NCI-H748 treated with DMSO at 0.1 percent for 48 hours (cell line): ENCODE measurements around the gene GPN1.
"Not testable (repeated sequence)": the region's sequence is repeated elsewhere in the genome, so short reads cannot be mapped to it uniquely, and the experiment has no call there.

ENCODE experiments used
- DNase-seq: peaks from one replicate; lab custom pipeline; 2025; lab: John Stamatoyannopoulos, UW

GPN1 gene

GRCh38 chr2:27628767-27629709, at the start of gene GPN1, which contains the start of gene CCDC121:
Gene GPN1, plus strand, starts transcription at chr2:27629050. Its CDS starts 9 bp downstream, at chr2:27629059.
Gene CCDC121, minus strand, starts transcription at chr2:27629012. Its CDS starts 1,213 bp downstream, at chr2:27627799.
- peak; percentile 86 for DNase-seq

DNA sequence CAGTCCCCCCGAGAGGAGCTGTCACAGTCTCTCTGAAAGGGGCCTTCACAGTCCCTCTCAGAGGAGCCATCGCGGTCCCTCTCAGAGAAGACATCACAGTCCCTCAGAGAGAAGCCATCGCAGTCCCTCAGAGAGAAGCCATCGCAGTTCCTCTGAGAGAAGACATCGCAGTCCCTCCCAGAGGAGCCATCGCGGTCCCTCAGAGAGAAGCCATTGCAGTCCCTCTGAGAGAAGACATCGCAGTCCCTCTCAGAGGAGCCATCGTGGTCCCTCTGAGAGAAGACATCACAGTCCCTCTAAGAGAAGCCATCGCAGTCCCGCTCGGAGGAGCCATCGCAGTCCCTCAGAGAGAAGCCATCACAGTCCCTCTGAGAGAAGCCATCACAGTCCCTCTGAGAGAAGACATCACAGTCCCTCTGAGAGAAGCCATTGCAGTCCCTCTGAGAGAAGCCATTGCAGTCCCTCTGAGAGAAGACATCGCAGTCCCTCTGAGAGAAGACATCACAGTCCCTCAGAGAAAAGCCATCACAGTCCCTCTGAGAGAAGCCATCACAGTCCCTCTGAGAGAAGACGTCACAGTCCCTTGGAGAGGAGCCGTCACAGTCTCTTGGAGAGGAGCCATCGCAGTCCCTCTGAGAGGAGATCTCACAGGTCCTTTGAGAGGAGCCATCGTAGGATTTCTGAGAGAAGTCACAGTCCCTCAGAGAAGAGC, 47.3 kb upstream of the GPN1 start:
- DNase-seq: no peak

DNA sequence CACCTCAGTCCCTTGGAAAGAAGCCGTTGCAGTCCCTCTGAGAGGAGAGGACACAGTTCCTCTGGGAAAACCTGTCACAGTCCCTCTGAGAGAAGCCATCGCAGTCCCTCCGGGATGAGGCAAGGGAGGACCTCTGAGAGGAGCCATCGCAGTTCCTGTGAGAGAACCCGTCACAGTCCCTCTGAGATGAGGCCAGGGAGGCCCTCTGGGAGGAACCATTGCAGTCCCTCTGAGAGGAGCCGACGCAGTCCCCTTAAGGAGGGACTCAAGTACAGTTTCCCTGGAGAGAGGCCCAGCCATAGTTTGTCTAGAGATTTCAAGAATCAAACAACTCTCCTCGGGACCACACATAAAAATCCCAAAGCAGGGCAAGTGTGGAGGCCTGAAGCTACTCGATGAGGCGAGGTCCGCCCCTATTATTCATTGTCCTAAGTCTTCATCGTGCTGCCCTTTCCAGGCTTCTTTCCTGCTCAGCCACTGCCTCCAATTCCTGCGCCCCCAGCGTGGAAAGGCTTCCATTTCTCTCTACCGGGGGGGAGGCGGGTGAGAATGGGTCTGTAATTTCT, 46.6 kb upstream of the GPN1 start:
- no peak for DNase-seq

- peak; percentile 93 for DNase-seq
Observed at GRCh38 chr2:27582695-27583389, 46.0 kb upstream of the GPN1 start, which contains the start of gene ZNF512. Gene ZNF512, plus strand, starts transcription at chr2:27583042. Its CDS starts 71 bp downstream, at chr2:27583113.

- DNase-seq: no peak
Observed at GRCh38 chr2:27583390-27583915, 45.4 kb upstream of the GPN1 start.

GRCh38 chr2:27584597-27584996, 44.3 kb upstream of the GPN1 start:
- no peak for DNase-seq

- DNase-seq: no peak
Observed at GRCh38 chr2:27587025-27587424, 41.8 kb upstream of the GPN1 start.

GRCh38 chr2:27588308-27588707, 40.5 kb upstream of the GPN1 start:
- DNase-seq: no peak

DNA sequence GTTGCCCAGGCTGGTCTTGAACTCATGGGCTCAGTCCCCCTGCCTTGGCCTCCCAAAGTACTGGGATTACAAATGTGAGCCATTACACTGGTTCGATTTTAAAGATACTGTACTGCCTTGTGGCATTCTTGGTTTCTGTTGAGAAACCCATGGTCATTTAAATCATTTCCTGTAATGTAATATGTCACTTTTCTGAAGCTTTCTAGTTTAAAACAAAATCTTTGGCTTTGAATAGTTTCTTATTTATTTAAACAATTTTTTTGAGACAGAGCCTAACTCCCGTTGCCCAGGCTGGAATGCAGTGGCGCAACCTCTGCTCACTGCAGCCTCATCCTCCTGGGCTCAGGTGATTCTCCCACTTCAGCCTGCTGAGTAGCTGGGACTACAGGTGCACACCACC, 37.1 kb upstream of the GPN1 start:
- no peak for DNase-seq

- no peak for DNase-seq
Observed at GRCh38 chr2:27593240-27593639, 35.6 kb upstream of the GPN1 start.

DNA sequence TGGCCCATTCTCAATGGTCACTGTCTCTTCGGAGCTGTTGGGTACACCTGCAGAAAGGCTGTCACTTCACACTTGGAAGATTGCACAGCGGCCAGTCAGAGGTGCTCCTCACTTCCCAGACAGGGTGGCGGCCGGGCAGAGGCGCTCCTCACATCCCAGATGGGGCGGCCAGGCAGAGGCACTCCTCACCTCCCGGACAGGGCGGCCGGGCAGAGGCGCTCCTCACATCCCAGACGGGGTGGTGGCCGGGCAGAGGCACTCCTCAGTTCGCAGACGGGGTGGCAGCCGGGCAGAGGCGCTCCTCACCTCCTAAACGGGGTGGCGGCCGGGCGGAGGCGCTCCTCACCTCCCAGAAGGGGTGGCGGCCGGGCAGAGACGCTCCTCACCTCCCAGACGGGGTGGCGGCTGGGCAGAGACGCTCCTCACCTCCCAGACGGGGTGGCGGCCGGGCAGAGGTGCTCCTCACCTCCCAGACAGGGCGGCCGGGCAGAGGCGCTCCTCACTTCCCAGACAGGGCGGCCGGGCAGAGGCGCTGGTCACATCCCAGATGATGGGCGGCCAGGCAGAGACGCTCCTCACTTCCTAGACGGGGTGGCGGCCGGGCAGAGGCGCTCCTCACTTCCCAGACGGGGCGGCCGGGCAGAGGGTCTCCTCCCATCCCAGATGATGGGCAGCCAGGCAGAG, 34.7 kb upstream of the GPN1 start:
- DNase-seq: not testable (repeated sequence)

DNA sequence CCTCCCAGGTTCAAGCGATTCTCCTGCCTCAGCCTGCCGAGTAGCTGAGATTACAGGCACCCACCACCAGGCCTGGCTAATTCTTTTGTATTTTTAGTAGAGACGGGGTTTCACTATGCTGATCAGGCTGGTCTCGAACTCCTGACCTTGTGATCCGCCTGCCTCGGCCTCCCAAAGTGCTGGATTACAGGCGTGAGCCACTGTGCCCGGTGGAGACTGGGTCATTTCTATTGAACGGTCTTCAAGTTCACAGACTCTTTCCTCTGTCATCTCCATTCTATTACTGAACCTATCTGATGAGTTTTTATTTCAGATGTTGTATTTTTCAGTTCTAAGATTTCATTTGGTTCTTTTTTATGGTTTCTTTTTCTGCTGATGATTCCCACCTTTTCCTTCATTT, 33.4 kb upstream of the GPN1 start:
- DNase-seq: not testable (repeated sequence)

DNA sequence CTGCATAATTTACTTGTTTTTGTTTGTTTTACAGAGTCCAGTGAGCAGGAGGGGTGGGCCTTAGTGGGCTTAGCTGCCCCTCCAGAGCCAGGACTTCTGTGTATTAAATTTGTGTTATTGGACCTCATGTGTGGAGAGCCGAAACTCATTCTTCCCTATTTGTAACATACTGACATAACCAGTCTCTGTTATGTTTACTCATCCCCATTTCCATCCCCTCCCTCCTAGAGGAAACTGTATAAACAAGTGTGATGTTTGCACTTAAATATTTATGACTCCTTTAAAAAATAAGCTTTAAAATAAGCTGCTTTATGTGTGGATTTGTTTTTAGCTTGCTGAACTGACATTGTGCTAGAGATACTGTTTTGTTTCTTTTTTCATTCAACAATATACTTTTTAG, 32.2 kb upstream of the GPN1 start:
- no peak for DNase-seq

GRCh38 chr2:27606611-27607010, 22.2 kb upstream of the GPN1 start:
- DNase-seq: no peak

GRCh38 chr2:27613985-27614384, 14.9 kb upstream of the GPN1 start:
- no peak for DNase-seq

- DNase-seq: no peak
Observed at GRCh38 chr2:27615316-27615715, 13.5 kb upstream of the GPN1 start.

- no peak for DNase-seq
Observed at GRCh38 chr2:27621524-27621923, 7.3 kb upstream of the GPN1 start.

GRCh38 chr2:27622921-27623384, 5.9 kb upstream of the GPN1 start:
- DNase-seq: no peak

DNA sequence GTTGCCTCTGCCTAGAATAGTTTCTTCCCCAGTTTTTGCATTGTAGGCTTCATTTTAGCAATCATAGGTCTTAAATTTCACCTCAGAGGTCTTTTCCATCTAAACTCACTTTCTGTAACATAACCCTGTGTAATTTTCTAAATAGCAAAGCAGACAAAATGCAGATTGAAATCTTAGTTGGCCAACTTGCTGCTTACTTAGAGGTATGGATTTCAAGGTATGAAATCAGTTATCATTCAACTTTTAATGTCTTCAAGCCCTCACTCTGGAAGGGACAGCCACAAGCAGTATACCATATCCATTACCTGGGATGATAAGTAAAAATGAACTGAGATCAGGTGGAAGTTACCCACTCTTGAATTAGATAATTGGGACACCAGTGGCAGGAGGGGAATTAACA, 3.9 kb upstream of the GPN1 start:
- DNase-seq: no peak

DNA sequence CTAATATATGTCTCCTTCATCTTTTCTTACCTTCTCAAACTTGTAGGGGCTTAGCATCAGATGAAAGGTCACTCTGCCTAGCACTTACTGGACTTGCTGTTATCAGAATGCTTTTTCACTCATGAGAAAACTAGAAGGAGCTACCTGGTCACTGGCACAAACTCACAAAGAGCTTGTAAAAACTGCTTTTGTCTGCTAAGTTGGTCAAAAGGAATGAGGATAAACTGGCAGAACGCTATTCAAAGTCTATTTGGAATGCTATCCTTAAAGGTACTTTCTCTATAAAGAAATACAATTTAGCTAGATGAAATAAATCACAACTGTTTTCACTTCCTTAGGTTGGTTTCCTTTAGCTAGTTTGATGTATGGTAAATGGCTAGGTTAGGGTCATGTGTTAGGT, 2.5 kb upstream of the GPN1 start:
- not testable (repeated sequence) for DNase-seq

GRCh38 chr2:27626921-27627320, 1.9 kb upstream of the GPN1 start:
- not testable (repeated sequence) for DNase-seq
